ENCODE results near the gene SLC25A33.

Gene SLC25A33

GRCh38 chr1:9573723-9574122 is 34.5 kb downstream of the SLC25A33 start:
- Histone ChIP-seq H3K27ac (no peak overlapping the region), H3K4me3 (ENCODE audit: low read depth, low read length) (no peak overlapping the region), H3K36me3 (peaks cover 45% of the 10 kb centered on the region), H3K9me3 (ENCODE audit: severe bottlenecking) (no peaks in the 10 kb centered on the region), H3K27me3 (ENCODE audit: insufficient read depth, low read depth, severe bottlenecking) (no peaks in the 10 kb centered on the region)
- DNase-seq = no peak
- TF ChIP-seq CTCF (IDR thresholded peaks at IDR 0.05; ENCODE audit: low read depth, low read length) = peak; percentile 15; the same call in 1 of the 2 replicates

- no peak for TF ChIP-seq CTCF (IDR thresholded peaks at IDR 0.05; ENCODE audit: low read depth, low read length)
- Histone ChIP-seq H3K36me3 (peaks cover 52% of the 10 kb centered on the region), H3K4me3 (ENCODE audit: low read depth, low read length) (no peak overlapping the region), H3K9me3 (ENCODE audit: severe bottlenecking) (no peaks in the 10 kb centered on the region), H3K27me3 (ENCODE audit: insufficient read depth, low read depth, severe bottlenecking) (no peaks in the 10 kb centered on the region), H3K27ac (no peak overlapping the region)
- DNase-seq = no peak
These were observed 36.2 kb downstream of the SLC25A33 start for GRCh38 chr1:9575486-9575885.

- Histone ChIP-seq H3K27me3 (ENCODE audit: insufficient read depth, low read depth, severe bottlenecking) (no peaks in the 10 kb centered on the region), H3K9me3 (ENCODE audit: severe bottlenecking) (no peaks in the 10 kb centered on the region), H3K4me3 (ENCODE audit: low read depth, low read length) (no peak overlapping the region), H3K36me3 (peaks cover 47% of the 10 kb centered on the region), H3K27ac (no peak overlapping the region)
- TF ChIP-seq CTCF (IDR thresholded peaks at IDR 0.05; ENCODE audit: low read depth, low read length) = no peak
- no peak for DNase-seq
These were observed 37.6 kb downstream of the SLC25A33 start for GRCh38 chr1:9576903-9577302.

- Histone ChIP-seq H3K27me3 (ENCODE audit: insufficient read depth, low read depth, severe bottlenecking) (no peaks in the 10 kb centered on the region), H3K27ac (no peak overlapping the region), H3K36me3 (peaks cover 45% of the 10 kb centered on the region), H3K4me3 (ENCODE audit: low read depth, low read length) (no peak overlapping the region), H3K9me3 (ENCODE audit: severe bottlenecking) (no peaks in the 10 kb centered on the region)
- DNase-seq = no peak
- TF ChIP-seq CTCF (IDR thresholded peaks at IDR 0.05; ENCODE audit: low read depth, low read length) = no peak
These were observed 38.2 kb downstream of the SLC25A33 start for GRCh38 chr1:9577423-9577822.

GRCh38 chr1:9580942-9581341 is 41.7 kb downstream of the SLC25A33 start:
- Histone ChIP-seq H3K4me3 (ENCODE audit: low read depth, low read length) (no peak overlapping the region), H3K27me3 (ENCODE audit: insufficient read depth, low read depth, severe bottlenecking) (no peaks in the 10 kb centered on the region), H3K27ac (no peak overlapping the region), H3K36me3 (peaks cover 50% of the 10 kb centered on the region), H3K9me3 (ENCODE audit: severe bottlenecking) (no peaks in the 10 kb centered on the region)
- DNase-seq = no peak
- no peak for TF ChIP-seq CTCF (IDR thresholded peaks at IDR 0.05; ENCODE audit: low read depth, low read length)

GRCh38 chr1:9586147-9586766 is 47.0 kb downstream of the SLC25A33 start:
- DNase-seq = no peak
- no peaks in the 10 kb centered on the region for H3K27me3 ChIP-seq (ENCODE audit: insufficient read depth, low read depth, severe bottlenecking)
- H3K4me3 ChIP-seq (ENCODE audit: low read depth, low read length) = no peak overlapping the region
- no peaks in the 10 kb centered on the region for H3K9me3 ChIP-seq (ENCODE audit: severe bottlenecking)
- no peak for TF ChIP-seq CTCF (IDR thresholded peaks at IDR 0.05; ENCODE audit: low read depth, low read length)
- H3K36me3 ChIP-seq = peaks cover 40% of the 10 kb centered on the region
- H3K27ac ChIP-seq = no peak overlapping the region

All from WERI-Rb-1 (cell line).